ENCODE results near the gene DNAJC21. TPM values are rescaled to one million over a fixed set of nuclear protein-coding genes. Genes with fewer than 3 reads are reported as not detected.

DNAJC21 gene
- total and polyA plus RNA-seq, 4 experiments from 2014 or later, result 10.1 to 67.9 (median 46.8) TPM

GRCh38 chr5:34913072-34913471, 16.3 kb upstream of the DNAJC21 start:
- Histone ChIP-seq H3K4me1 (ENCODE audit: insufficient read depth, low read length) (peaks cover 39% of the 10 kb centered on the region), H3K4me3 (ENCODE audit: low read length in 2 of 2) (no peak overlapping the region), H3K27ac (ENCODE audit: low read depth, low read length) (no peak overlapping the region), H3K9me3 (ENCODE audit: control insufficient read depth in 1 of 2, low read length in 2 of 2) (no peaks in the 10 kb centered on the region), H3K36me3 (ENCODE audit: insufficient read depth, low read length) (peaks cover 21% of the 10 kb centered on the region), H3K27me3 (ENCODE audit: insufficient read depth, low read length) (no peaks in the 10 kb centered on the region)
- POLR2A ChIA-PET (ENCODE audit: partially characterized antibody), result interaction anchor here (5.4 kb wide), 1 partner anchor 16 kb away, joined by 169 read pairs; the partner anchor contains the start of gene DNAJC21
- intact Hi-C loops (cut with micrococcal nuclease), result no loop called here
- Mint-ChIP-seq H3K36me3 (peaks cover 27 to 40% of the 10 kb centered on the region in 2 donors), H3K27me3 (no peaks in the 10 kb centered on the region), H3K4me1 (peaks cover 19 to 37% (median 24%) of the 10 kb centered on the region in 4 donors), H3K27ac (no peak overlapping the region), H3K4me3 (no peak overlapping the region), H3K9me3 (no peaks in the 10 kb centered on the region)
- DNase-seq, result no peak
- CTCF ChIA-PET (ENCODE audit: partially characterized antibody), result no interaction called here

- no peaks in the 10 kb centered on the region for H3K9me3 ChIP-seq (ENCODE audit: control insufficient read depth in 1 of 2, low read length in 2 of 2)
- no peak overlapping the region for H3K4me3 Mint-ChIP-seq
- no peaks in the 10 kb centered on the region for H3K27me3 ChIP-seq (ENCODE audit: insufficient read depth, low read length)
- no peaks in the 10 kb centered on the region for H3K27me3 Mint-ChIP-seq
- H3K4me1 ChIP-seq (ENCODE audit: insufficient read depth, low read length), result peaks cover 40% of the 10 kb centered on the region
- intact Hi-C loops (cut with micrococcal nuclease), result loop anchor here (1.0 to 5.0 kb wide), 6 partner anchors 10 to 1472 kb away; partner anchors contain the start of genes AMACR, DNAJC21, SKP2 and TARS1
- H3K4me3 ChIP-seq (ENCODE audit: low read length in 2 of 2), result peak overlapping the region; percentile 84 to 95
- H3K9me3 Mint-ChIP-seq, result no peaks in the 10 kb centered on the region
- DNase-seq, result no peak
- H3K4me1 Mint-ChIP-seq, result peaks cover 19 to 37% (median 24%) of the 10 kb centered on the region in 4 donors
- H3K36me3 ChIP-seq (ENCODE audit: insufficient read depth, low read length), result peaks cover 19% of the 10 kb centered on the region
- ChIA-PET CTCF (ENCODE audit: partially characterized antibody) (interaction anchor here (1.0 to 4.0 kb wide), 7 partner anchors 8 to 22 kb away, joined by 3 to 33 read pairs (median 4); partner anchors contain the start of gene DNAJC21), POLR2A (ENCODE audit: partially characterized antibody) (interaction anchor here (0.7 to 5.4 kb wide), 9 partner anchors 9 to 1961 kb away, joined by 3 to 169 read pairs (median 4); partner anchors contain the start of genes AMACR, DNAJC21, NADK2 and TARS1)
- no peak overlapping the region for H3K27ac Mint-ChIP-seq
- H3K27ac ChIP-seq (ENCODE audit: low read depth, low read length), result peak overlapping the region; percentile 75
- peaks cover 22 to 29% of the 10 kb centered on the region in 2 donors for H3K36me3 Mint-ChIP-seq
Measured at GRCh38 chr5:34914671-34915138, 14.7 kb upstream of the DNAJC21 start.

- intact Hi-C loops (cut with micrococcal nuclease), result loop anchor here (1.0 to 5.0 kb wide), 6 partner anchors 9 to 1473 kb away; partner anchors contain the start of genes AMACR, DNAJC21, SKP2 and TARS1
- Mint-ChIP-seq H3K4me3 (peak within 1 kb of the TSS in 4 of 8 donors; percentile 52 to 69 (median 66)), H3K27ac (peak within 1 kb of the TSS in 2 of 7 donors; percentile 68 to 81), H3K36me3 (peaks cover 17 to 28% of the 10 kb centered on the region in 2 donors), H3K4me1 (peaks cover 19 to 37% (median 24%) of the 10 kb centered on the region in 4 donors), H3K9me3 (no peaks in the 10 kb centered on the region), H3K27me3 (no peaks in the 10 kb centered on the region)
- Histone ChIP-seq H3K4me3 (ENCODE audit: low read length in 2 of 2) (peak within 1 kb of the TSS; percentile 84 to 95), H3K4me1 (ENCODE audit: insufficient read depth, low read length) (peaks cover 40% of the 10 kb centered on the region), H3K27ac (ENCODE audit: low read depth, low read length) (peak within 1 kb of the TSS; percentile 75), H3K9me3 (ENCODE audit: control insufficient read depth in 1 of 2, low read length in 2 of 2) (no peaks in the 10 kb centered on the region), H3K36me3 (ENCODE audit: insufficient read depth, low read length) (peaks cover 19% of the 10 kb centered on the region), H3K27me3 (ENCODE audit: insufficient read depth, low read length) (no peaks in the 10 kb centered on the region)
- CTCF ChIA-PET (ENCODE audit: partially characterized antibody), result interaction anchor here (0.7 to 4.0 kb wide), 9 partner anchors 9 to 79 kb away, joined by 3 to 33 read pairs (median 3); partner anchors contain the start of genes DNAJC21 and TTC23L
- peak; percentile 92 to 94 (median 94) for DNase-seq
- POLR2A ChIA-PET (ENCODE audit: partially characterized antibody), result interaction anchor here (0.7 to 5.4 kb wide), 15 partner anchors 9 to 1960 kb away, joined by 3 to 169 read pairs (median 3); partner anchors contain the start of genes AMACR, DNAJC21, NADK2 and TARS1
Measured at GRCh38 chr5:34915139-34915855, 14.1 kb upstream of the DNAJC21 start, which contains the start of the genes BRIX1 and RAD1. Gene BRIX1, plus strand, starts transcription at chr5:34915711. Its CDS starts 28 bp downstream, at chr5:34915739. Gene RAD1, minus strand, starts transcription at chr5:34915504. Its CDS starts 612 bp downstream, at chr5:34914892.

- H3K27me3 Mint-ChIP-seq, result no peaks in the 10 kb centered on the region
- H3K27me3 ChIP-seq (ENCODE audit: insufficient read depth, low read length), result no peaks in the 10 kb centered on the region
- H3K9me3 Mint-ChIP-seq, result no peaks in the 10 kb centered on the region
- no peak overlapping the region for H3K4me3 Mint-ChIP-seq
- peaks cover 21% of the 10 kb centered on the region for H3K36me3 ChIP-seq (ENCODE audit: insufficient read depth, low read length)
- DNase-seq, result no peak
- H3K27ac ChIP-seq (ENCODE audit: low read depth, low read length), result peak overlapping the region; percentile 75
- no peak overlapping the region for H3K27ac Mint-ChIP-seq
- peaks cover 19 to 31% of the 10 kb centered on the region in 2 donors for H3K36me3 Mint-ChIP-seq
- peaks cover 19 to 37% (median 25%) of the 10 kb centered on the region in 4 donors for H3K4me1 Mint-ChIP-seq
- CTCF ChIA-PET (ENCODE audit: partially characterized antibody), result interaction anchor here (0.7 to 4.0 kb wide), 9 partner anchors 8 to 79 kb away, joined by 3 to 33 read pairs (median 3); partner anchors contain the start of genes DNAJC21 and TTC23L
- POLR2A ChIA-PET (ENCODE audit: partially characterized antibody), result interaction anchor here (0.8 to 5.4 kb wide), 12 partner anchors 8 to 1960 kb away, joined by 3 to 169 read pairs (median 3); partner anchors contain the start of genes DNAJC21, NADK2 and TTC23L
- no peaks in the 10 kb centered on the region for H3K9me3 ChIP-seq (ENCODE audit: control insufficient read depth in 1 of 2, low read length in 2 of 2)
- peaks cover 40% of the 10 kb centered on the region for H3K4me1 ChIP-seq (ENCODE audit: insufficient read depth, low read length)
- peak overlapping the region; percentile 54 to 95 for H3K4me3 ChIP-seq (ENCODE audit: low read length in 2 of 2)
- intact Hi-C loops (cut with micrococcal nuclease), result loop anchor here (1.0 to 5.0 kb wide), 6 partner anchors 8 to 1474 kb away; partner anchors contain the start of genes AMACR, DNAJC21, SKP2 and TARS1
Measured at GRCh38 chr5:34915856-34916192, 13.5 kb upstream of the DNAJC21 start.

GRCh38 chr5:34916518-34916917, 12.8 kb upstream of the DNAJC21 start:
- peaks cover 21% of the 10 kb centered on the region for H3K36me3 ChIP-seq (ENCODE audit: insufficient read depth, low read length)
- H3K27ac ChIP-seq (ENCODE audit: low read depth, low read length), result peak overlapping the region; percentile 75
- H3K4me1 ChIP-seq (ENCODE audit: insufficient read depth, low read length), result peaks cover 40% of the 10 kb centered on the region
- peak overlapping the region in 2 of 7 donors; percentile 68 to 81 for H3K27ac Mint-ChIP-seq
- no peaks in the 10 kb centered on the region for H3K27me3 Mint-ChIP-seq
- DNase-seq, result no peak
- H3K4me3 Mint-ChIP-seq, result no peak overlapping the region
- H3K4me3 ChIP-seq (ENCODE audit: low read length in 2 of 2), result peak overlapping the region; percentile 54 to 95
- H3K9me3 Mint-ChIP-seq, result no peaks in the 10 kb centered on the region
- H3K36me3 Mint-ChIP-seq, result peaks cover 17 to 32% of the 10 kb centered on the region in 2 donors
- intact Hi-C loops (cut with micrococcal nuclease), result loop anchor here (5.0 kb wide), 1 partner anchor 1474 kb away; the partner anchor contains the start of gene TARS1
- ChIA-PET CTCF (ENCODE audit: partially characterized antibody) (interaction anchor here (1.0 to 4.0 kb wide), 4 partner anchors 13 to 87 kb away, joined by 3 to 33 read pairs (median 10); partner anchors contain the start of gene DNAJC21), POLR2A (ENCODE audit: partially characterized antibody) (interaction anchor here (0.9 to 5.4 kb wide), 8 partner anchors 11 to 1235 kb away, joined by 3 to 169 read pairs (median 4); partner anchors contain the start of genes DNAJC21, LMBRD2, SKP2 and TTC23L)
- H3K9me3 ChIP-seq (ENCODE audit: control insufficient read depth in 1 of 2, low read length in 2 of 2), result no peaks in the 10 kb centered on the region
- H3K27me3 ChIP-seq (ENCODE audit: insufficient read depth, low read length), result no peaks in the 10 kb centered on the region
- peaks cover 19 to 37% (median 25%) of the 10 kb centered on the region in 4 donors for H3K4me1 Mint-ChIP-seq

GRCh38 chr5:34918025-34918424, 11.3 kb upstream of the DNAJC21 start:
- no peak overlapping the region for H3K27ac ChIP-seq (ENCODE audit: low read depth, low read length)
- Mint-ChIP-seq H3K27me3 (no peaks in the 10 kb centered on the region), H3K9me3 (no peaks in the 10 kb centered on the region), H3K27ac (peak overlapping the region in 3 of 7 donors; percentile 28 to 80 (median 76)), H3K4me1 (peaks cover 19 to 37% (median 23%) of the 10 kb centered on the region in 4 donors), H3K36me3 (peaks cover 15 to 36% of the 10 kb centered on the region in 2 donors), H3K4me3 (peak overlapping the region in 3 of 8 donors; percentile 13 to 48 (median 45))
- DNase-seq, result no peak
- peaks cover 26% of the 10 kb centered on the region for H3K36me3 ChIP-seq (ENCODE audit: insufficient read depth, low read length)
- H3K27me3 ChIP-seq (ENCODE audit: insufficient read depth, low read length), result no peaks in the 10 kb centered on the region
- H3K9me3 ChIP-seq (ENCODE audit: control insufficient read depth in 1 of 2, low read length in 2 of 2), result no peaks in the 10 kb centered on the region
- ChIA-PET CTCF (ENCODE audit: partially characterized antibody) (interaction anchor here (1.0 to 4.0 kb wide), 2 partner anchors 9 to 11 kb away, joined by 3 to 33 read pairs; partner anchors contain the start of gene DNAJC21), POLR2A (ENCODE audit: partially characterized antibody) (interaction anchor here (0.6 to 5.4 kb wide), 2 partner anchors 12 to 240 kb away, joined by 3 to 169 read pairs; partner anchors contain the start of gene DNAJC21)
- intact Hi-C loops (cut with micrococcal nuclease), result loop anchor here (5.0 kb wide), 1 partner anchor 1476 kb away; the partner anchor contains the start of gene TARS1
- no peak overlapping the region for H3K4me3 ChIP-seq (ENCODE audit: low read length in 2 of 2)
- peaks cover 40% of the 10 kb centered on the region for H3K4me1 ChIP-seq (ENCODE audit: insufficient read depth, low read length)

All from CD4-positive, alpha-beta memory T cell (primary cell).